T-helper 9 cell (primary cell): ENCODE results near the gene P2RX3.
"Not testable (repeated sequence)": the region's sequence is repeated elsewhere in the genome, so short reads cannot be mapped to it uniquely, and the experiment has no call there.

Source experiments
- DNase-seq: peaks from one replicate; pipeline ENCODE4 v3.0.0-alpha.2; 2020

Gene P2RX3

GRCh38 chr11:57403003-57403801, 65.0 kb downstream of the P2RX3 start:
- not testable (repeated sequence) for DNase-seq

GRCh38 chr11:57403802-57404147, 65.6 kb downstream of the P2RX3 start:
- DNase-seq: no peak

- no peak for DNase-seq
Observed at GRCh38 chr11:57405271-57405860, 67.2 kb downstream of the P2RX3 start.

DNA sequence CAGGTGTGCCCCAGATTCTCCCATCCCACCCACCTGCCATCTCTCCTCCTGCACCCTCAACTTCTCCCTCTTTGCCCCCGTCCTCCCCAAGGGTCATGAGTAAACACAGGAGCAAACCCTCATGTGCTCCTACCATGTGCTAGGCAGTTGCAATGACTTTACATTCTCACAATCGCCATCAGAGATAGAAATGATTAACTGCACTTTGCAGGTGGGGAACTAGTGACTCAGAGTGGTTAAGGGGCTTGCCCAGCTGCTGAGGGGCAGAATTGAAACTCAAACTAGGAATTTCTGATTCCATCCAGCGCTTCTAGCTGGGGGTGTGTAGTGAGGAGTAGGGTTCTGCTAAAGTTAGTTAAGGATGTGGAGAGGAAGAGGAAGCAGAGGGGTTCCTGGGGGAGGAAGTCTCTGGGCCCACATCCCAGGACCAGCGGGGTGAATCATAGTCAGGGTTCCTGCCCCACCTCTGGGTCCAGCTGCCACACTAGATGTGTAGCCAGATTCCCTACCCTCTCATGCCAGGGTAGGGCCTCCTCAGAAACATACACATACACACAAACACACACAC, 68.3 kb downstream of the P2RX3 start:
- DNase-seq: no peak

- no peak for DNase-seq
Observed at GRCh38 chr11:57407010-57407920, 69.1 kb downstream of the P2RX3 start.

GRCh38 chr11:57407941-57408475, 69.9 kb downstream of the P2RX3 start:
- no peak for DNase-seq

DNA sequence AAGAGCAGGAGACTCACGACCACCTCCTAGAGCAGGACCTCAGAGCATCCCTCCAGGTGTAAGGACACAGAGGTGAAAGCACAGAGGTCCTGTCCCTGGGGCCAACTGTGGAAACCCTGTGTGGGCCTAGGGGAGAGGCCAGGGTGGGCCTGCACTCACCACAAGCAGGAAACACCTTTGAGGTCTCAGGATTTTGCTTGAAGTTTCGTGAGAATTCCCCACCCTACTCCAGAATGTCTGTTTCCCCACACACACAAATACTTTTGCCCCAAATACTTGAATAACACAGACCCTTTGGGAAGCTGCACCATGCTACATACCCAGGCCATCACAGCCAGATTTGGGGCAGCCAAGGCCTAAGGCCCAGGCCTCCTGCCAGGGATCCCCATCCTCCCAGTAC, 70.6 kb downstream of the P2RX3 start:
- no peak for DNase-seq

DNA sequence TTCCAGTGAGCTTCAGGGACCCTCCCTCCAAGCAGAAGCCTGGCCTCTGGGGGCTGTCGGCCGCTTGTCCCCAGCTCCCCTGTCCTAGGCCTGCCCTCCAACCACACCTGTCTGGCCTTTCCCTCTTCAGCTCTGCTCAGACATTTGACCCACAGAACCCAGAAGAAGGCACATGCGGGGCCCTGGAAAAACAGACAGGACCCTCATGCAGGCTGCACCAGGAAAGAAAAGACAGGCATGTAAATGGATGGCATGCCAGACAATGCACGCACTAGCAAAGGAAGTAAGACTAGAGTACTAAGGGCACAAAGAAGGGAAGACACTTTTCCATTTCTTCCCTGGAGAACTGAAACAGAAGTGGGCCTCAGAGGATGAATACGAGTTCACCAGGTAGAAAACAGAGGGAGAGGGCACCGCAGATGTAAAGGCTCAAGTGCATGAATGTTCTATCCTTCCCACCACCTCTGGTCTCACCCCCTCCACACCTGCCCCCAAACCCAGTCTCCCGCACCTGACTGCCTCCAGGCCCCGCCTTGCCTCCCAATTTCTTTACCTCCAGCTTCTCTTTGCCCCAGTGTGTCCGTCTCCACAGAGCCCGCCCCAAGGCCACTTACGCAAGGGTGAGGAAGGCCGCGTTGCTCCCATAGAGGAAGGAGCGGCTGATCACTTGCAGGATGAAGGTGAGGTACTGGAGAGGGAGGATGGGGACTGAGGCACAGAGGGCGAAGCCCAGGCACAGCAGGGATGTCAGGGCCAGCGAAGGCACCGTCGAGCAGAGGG, 71.4 kb downstream of the P2RX3 start:
- DNase-seq: no peak

DNA sequence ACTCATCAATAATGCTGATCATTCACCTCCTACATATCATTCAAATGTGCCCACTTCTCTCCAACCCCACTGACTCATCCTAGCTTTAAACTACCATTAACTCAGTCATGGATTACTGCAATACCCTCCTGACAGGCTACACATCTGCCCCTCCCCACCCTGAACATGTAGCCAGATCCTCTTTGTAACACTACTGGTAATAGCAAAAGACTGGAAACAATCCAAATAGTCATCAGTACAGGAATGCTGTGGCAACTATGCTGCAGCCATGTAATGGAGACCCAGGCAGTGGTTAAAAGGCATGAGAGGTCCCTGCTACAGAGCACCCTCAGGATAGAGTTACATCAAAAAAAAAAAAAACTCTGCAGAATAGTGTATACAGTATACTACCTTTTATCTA, 72.1 kb downstream of the P2RX3 start:
- no peak for DNase-seq

GRCh38 chr11:57413681-57414080, 75.5 kb downstream of the P2RX3 start:
- DNase-seq: no peak

GRCh38 chr11:57414612-57415212, 76.6 kb downstream of the P2RX3 start:
- DNase-seq: no peak

DNA sequence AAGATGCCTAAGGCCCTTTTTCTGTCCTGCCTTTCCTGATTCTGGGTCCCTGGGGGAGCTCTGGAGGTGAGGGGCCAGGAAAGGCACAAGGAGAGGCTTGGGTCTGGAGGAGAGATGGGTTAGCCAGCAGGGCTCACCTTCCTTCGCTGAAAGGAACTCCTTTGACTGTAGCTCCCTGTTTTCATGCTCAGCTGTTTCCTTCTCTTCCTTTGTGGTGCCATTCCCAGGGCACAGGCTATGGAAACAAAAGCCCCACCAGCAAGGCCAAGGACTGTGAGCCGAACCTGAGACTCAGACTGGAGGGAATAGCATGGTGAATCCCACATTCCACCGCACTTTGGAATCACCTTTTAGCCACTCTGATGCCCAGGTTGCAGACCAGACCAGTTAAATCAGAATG, 78.3 kb downstream of the P2RX3 start:
- DNase-seq: no peak

DNA sequence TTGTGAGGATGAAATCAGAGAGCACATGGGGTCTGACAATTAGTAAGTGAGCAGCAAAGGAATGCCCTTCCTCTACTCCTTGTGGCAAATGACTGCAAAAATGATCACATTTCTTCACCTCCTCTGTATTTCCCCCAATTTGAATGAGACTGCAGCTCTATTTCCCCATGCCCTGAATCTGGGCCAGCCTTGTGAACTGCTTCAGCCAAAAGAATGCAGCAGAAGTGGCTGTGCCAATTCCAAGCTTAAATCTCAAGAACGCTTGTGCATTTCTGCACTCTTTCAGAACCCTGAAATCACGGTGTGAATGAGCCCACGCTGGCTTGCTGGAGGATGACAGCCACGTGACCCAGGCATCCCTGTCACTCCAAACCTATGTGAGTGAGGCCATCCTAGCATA, 78.9 kb downstream of the P2RX3 start:
- DNase-seq: no peak

GRCh38 chr11:57418131-57418530, 80.0 kb downstream of the P2RX3 start:
- no peak for DNase-seq

DNA sequence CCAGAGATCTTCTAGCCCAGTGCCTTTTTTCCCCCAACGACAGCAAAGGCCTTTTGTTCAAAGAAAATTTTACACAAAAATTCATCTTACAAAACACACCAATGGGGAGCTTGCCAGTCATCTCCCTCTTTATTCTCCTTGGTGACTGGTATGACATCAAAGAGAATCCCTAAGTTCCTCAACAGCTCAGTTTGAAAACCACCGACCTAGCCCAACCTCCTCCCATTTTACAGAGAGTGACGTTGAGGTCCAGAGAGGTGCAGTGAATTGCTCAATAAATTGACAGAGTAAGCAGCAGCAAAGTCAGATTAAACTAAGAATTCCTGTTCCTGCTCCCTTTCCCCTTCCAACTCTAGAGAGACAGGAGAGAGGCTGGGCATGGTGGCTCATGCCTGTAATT, 81.0 kb downstream of the P2RX3 start:
- no peak for DNase-seq

DNA sequence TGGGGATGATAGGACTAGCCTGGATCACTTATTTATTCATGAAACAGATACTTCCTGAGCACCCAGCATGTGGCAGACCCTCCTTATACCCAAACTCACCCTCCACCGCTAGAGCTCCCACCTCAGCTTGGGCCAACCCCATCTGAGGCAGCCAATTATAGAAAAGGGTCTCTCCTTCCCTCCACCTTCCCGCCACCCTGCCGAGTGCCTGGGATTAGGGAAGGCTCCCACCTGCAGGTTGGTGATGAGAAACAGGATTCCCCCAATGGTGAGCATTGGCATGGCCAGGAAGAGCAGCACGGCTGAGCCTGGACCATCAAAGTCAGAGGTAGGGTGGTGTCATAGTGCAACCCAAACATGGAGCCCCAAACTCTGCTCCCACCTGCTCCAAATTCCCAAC, 82.9 kb downstream of the P2RX3 start:
- DNase-seq: no peak

DNA sequence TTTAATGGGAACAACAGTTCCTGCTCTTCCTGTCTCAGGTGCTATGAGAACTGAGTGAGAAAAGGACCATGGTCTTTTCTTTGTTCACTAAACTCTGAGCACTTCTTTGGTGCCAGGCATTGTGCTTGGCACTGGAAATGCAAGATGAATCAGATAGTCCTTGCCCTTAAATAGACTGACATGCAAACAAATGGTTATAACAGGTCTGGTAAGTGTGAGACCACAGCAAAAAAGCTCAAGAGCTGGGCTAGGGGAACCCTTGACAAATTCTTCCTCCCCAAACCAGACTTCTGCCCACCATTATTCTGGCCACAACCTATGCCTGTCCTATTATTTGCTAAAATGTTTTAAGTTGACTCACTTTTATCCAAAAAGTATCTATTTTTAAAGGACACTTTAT, 83.7 kb downstream of the P2RX3 start:
- DNase-seq: no peak
